Renal cortex interstitium (tissue), 11 donors: ENCODE data around the gene ZNFX1. TPM values are rescaled to one million over a fixed set of nuclear protein-coding genes. Genes with fewer than 3 reads are reported as not detected.

Experiments used
- DNase-seq, 11 donors: peaks; one replicate each; pipeline ENCODE4 v3.0.0-alpha.2; 2013; ENCODE audit warnings: low read depth in 9 of 11, low spot score in 4 of 11; ENCODE audit errors: extremely low read depth in 1 of 11
- polyA plus RNA-seq, 3 donors: library from polyadenylated mRNA; unstranded; fragments of 120-200 nt; gene quantifications; one replicate each; pipeline ENCODE4 v1.2.1, GENCODE V29; 2013; ENCODE audit not compliant: insufficient read length in 3 of 3

ZNFX1 gene
- polyA plus RNA-seq, 3 donors, result 14.4 to 17.1 (median 16.0) TPM

DNA sequence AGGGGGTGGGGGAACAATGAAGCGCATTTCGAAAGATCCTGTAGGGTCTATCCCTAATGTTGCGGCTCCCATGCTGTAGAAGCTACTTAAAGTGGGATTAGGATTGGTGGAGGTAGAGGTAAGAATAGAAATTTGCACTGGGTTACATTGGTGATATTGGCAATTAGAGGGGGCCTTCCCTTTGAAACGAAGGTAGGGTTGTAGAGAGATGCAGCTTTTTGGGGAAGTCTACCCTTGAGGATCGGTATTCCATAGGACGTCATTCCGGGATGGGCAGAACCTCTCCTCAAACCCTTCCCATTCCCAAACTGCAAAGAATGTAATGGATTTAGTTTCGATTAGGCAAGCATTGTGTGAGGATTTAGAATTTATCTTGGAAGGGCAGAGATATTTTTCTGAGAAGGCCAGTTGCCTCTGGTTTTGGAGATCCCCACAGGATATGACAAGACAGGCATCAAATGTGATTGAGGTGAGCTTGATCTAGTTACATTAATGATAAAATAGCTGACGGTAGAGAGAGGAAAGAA lies 5.4 kb upstream of the ZNFX1 start:
- DNase-seq, result no peak

GRCh38 chr20:49282584-49283171 lies 4.8 kb upstream of the ZNFX1 start:
- DNase-seq, result no peak

DNA sequence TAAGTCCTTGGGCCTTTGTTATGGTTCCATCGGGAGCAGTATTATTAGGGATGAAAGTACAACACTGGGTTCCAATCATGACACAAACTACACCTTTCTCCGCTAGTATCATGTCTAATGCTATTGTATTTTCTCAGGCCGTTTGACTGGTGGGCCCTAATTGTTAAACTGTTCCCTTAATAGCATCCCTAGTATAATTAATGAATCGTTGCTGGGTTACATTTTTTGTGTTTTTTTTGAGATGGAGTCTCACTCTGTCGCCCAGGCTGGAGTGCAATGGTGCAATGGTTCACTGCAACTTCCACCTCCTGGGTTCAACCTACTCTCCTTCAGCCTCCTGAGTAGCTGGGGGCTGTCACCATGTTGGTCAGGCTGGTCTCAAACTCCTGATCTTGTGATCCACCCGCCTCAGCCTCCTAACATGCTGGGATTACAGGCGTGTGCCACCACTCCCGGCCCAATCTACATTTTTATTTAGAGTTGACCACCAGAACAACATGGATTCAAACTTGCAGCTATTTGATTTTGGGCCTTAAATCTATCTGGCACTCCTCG lies 4.1 kb upstream of the ZNFX1 start:
- DNase-seq, result no peak

GRCh38 chr20:49281059-49281912 lies 3.4 kb upstream of the ZNFX1 start:
- DNase-seq, result no peak

- DNase-seq, result no peak
Measured at GRCh38 chr20:49280463-49281058, 2.7 kb upstream of the ZNFX1 start.

DNA sequence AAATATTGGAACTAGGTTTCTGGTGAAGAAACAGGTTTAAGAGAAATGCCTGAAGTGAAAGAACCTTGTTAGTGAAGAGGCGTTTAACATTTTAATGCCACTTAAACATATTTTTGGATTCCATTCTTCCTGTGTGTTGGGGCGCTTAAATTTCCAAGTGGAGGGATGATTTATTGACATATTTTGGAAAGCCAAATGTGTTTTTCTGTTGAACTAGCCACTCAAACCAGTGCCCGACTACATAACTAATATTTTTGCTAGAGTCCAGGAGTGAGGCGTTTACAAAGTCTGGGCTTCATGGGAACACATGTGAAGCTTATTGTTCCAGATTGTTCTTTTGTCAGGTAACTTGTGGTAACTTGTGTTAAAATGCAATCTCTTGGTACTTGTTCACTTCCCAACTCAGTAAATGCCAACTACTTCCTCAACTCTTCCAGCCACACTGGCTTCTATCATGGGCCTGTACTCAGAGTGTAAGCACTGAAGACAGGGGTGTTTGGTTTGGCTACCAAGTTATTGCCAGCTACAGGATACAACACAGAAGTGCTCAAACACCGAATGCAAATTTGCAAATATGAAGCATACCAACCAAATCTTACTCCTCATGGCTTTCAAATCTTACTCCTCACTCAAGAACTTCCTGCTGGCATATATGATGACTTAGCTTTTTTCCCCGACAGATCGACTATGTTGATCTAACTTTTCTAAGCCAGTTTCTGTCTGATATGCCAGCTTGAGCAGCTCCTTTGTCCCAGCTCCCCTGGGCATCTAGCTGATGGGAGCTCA lies 2.0 kb upstream of the ZNFX1 start:
- DNase-seq, result no peak

DNA sequence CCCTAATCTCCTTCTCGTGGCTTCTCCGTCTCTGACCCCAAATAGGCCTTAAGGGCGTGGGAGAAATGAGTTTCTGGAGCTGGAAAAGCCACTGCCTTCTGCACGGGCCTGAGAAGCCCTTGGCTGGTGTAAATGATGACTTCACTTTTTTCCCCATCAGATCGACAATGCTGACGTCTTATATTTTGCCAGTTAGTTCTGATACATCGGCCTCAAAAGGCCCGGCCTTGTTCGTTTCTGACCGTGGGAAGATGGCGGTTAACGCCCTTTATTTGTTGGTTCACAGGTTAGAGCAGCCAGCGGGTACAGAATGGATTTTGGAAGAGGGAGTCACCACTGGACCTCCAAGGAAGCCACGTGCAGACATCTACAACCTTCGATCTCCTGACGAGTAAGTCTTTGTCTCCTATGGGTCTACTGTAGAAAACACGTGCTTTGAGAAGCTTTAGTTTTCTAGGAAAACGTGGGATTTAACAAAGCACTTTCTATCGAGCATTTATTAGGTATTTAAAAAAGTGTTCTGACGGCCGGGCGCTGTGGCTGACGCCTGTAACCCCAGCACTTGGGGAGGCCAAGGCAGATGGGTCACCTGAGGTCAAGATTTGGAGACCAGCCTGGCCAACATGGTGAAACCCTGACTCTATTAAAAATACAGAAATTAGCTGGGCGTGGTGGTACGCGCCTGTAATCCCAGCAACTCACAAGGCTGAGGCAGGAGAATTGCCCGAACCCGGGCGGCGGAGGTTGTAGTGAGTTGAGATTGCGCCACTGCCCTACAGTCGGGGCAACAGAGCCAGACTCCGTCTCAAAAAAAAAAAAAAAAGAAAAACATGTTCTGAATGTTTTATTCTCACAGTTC lies 1.2 kb upstream of the ZNFX1 start:
- DNase-seq, result no peak

GRCh38 chr20:49277786-49278035 lies 146 bp downstream of the ZNFX1 start:
- DNase-seq, result no peak

DNA sequence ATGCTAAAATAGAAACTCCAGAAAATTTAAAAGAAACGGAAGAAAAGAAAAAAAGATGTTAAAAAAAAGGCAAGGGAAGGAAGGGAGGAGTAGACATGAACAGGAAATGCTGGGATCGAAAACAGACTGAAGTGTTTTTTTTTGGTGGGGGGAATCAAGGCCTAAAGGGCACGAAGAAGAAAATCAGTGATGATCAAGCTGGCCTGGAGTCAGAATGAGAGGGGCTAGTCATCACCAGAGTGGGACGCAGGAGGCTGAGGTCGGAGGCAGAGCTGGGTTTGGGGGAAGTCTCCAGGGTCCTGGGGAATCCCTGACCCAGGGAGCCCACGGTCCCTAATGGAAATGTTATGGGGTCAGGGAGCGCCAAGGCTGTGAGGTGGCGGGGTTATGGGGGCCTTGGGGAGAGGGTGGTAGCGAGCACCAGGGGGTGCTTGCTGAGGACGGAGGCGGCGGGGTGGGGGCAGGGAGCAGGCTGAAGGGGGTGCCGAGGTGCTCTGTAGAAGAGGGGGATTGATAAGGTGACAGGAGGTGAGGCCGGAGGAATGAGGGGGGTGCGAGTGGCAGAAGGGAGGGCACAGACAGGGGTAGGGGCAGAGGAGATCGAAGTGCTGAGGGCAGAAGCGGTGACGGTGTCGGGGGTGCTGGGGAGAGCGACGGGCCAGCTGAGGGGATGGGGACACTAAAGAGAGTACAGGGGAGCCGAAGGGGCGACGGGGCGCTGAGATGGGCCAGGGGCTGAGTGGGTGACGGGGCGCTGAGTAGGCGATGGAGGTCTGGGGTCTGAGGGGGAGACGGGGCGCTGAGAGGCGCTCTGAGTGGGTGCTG lies 684 bp downstream of the ZNFX1 start:
- peak in 1 of 11 donors; percentile 12 for DNase-seq

GRCh38 chr20:49276161-49276960 lies 1.5 kb downstream of the ZNFX1 start:
- DNase-seq, result peak in 4 of 11 donors; percentile 15 to 48 (median 42)

DNA sequence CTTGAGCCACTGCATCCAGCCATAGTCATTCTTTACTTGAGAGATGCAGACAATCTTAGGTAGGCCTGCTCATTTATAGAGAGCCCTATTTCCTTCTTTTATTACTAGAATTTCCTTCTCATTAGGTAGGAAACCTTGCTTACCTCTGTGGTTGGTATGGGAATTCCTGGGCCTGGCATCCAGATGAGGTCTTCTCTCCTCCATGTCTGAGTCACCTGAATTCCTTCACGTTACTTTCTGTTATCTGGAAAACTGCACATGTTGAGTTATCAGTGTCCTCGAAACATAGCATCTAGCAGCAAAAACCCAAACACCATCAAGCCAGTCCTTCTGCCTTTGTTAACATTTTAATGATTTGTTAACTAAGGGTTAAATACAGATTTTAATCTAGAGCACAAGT lies 2.2 kb downstream of the ZNFX1 start:
- no peak for DNase-seq

DNA sequence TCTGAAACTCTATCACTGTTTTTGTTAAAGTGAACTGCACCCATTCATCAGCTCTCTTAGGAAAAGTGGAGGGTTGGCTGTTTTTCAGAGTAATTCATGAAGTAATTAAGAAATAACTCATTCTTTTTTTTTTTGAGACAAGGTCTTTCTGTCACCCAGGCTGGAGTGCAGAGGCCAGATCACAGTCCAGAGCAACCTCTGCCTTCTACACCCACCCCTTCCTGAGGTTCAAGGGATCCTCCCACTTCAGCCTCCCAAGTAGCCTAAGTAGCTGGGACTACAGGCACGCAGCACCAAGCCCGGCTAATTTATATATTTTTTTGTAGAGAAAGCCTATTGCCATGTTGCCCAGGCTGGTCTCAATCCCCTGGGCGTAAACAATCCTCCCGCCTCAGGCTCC lies 2.6 kb downstream of the ZNFX1 start:
- no peak for DNase-seq

DNA sequence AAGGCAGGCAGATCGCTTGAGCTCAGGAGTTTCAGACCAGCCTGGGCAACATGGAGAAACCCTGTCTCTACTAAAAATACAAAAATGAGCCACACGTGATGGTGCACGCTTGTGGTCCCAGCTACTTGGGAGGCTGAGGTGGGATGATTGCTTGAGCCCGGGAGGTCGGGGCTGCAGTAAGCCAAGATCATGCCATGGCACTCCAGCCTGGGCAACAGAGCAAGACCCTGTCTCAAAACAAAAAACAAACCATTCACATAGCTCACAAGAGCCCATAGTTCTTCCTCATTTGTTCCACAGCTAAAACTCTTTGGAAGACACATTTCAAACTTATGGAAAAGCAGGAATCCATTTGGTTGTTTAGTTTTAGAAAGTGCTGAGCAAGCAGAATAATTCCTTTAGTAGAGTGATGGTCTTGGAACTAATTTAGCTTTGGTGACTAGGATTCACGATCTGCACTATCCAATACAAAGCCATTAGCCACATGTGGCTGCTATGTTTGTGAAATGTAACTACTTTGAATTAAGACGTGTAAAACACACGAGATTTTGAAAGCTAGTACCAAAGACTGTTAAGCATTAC lies 4.1 kb downstream of the ZNFX1 start:
- no peak for DNase-seq

DNA sequence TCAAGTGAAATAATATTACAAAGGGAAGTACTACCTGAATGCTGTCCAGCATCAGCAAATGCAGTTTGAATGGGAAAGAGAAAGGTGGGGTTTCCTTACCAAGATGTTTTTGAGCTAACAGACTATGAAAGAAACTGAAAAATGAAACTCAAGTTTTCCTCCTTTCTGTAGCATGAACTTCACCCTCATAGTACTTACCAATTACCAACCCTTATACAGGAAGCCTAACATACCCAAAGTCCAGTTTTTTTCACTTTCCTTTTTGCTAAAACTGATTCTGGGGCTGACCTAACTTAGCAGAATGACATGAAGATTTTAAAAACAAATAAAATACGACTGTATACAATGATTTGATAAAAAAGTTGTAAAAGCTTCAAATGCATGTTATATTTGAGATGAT lies 5.2 kb downstream of the ZNFX1 start:
- no peak for DNase-seq

- DNase-seq, result no peak
Measured at GRCh38 chr20:49270736-49271135, 7.1 kb downstream of the ZNFX1 start.

GRCh38 chr20:49270177-49270576 lies 7.7 kb downstream of the ZNFX1 start:
- DNase-seq, result no peak
